Lower leg skin (tissue), 4 donors: ENCODE data around the gene DTHD1. TPM values are rescaled to one million over a fixed set of nuclear protein-coding genes. Genes with fewer than 3 reads are reported as not detected.

ENCODE experiments used
- DNase-seq, 2 donors: peaks; one replicate each; pipeline ENCODE4 v3.0.0-alpha.2; 2019; ENCODE audit warnings: low spot score in 2 of 2
- H3K4me3 ChIP-seq: fragments of 200-600 bp; sonication (generic); 2 replicates; pipeline ENCODE4 v1.5.1; 2017; ENCODE audit warnings: mild to moderate bottlenecking, low read depth; ENCODE audit not compliant: poor library complexity, severe bottlenecking
- POLR2A ChIP-seq, 2 donors: fragments of 450-650 bp; IDR thresholded peaks; one replicate each; pipeline ENCODE4 v1.6.1; 2016 to 2017; ENCODE audit warnings: antibody characterized with exemption in 2 of 2, mild to moderate bottlenecking in 1 of 2, moderate library complexity in 1 of 2
- WGBS, 2 donors: methylation state at CpG; one replicate each; pipeline ENCODE4 v1.1.5; 2018; 5-methylcytosine and 5-hydroxymethylcytosine counted together
- intact Hi-C: fragments of 100-400 bp; cut with DNase I; formaldehyde crosslinking; loops from one replicate; pipeline ENCODE4 v1.15.0; 2023; ENCODE audit warnings: low total_unique reads
- total RNA-seq, 4 donors: library from RNA; depleted of rRNA; stranded (reverse); fragments of >200 nt; gene quantifications; one replicate each; pipeline ENCODE4 v1.1.0, GENCODE V29; 2016
- TF ChIP-seq, protein P1 (sequence below), 3 donors: fragments of 450-650 bp; IDR thresholded peaks; one replicate each; pipeline ENCODE4 v1.5.1; 2016; ENCODE audit warnings: antibody characterized with exemption in 3 of 3, mild to moderate bottlenecking in 3 of 3, moderate library complexity in 2 of 3

DTHD1 gene
- total RNA-seq, 4 donors from 2014 or later: 0.16 TPM; not detected in 3

- 27 to 36% methylated on average over 2 of the region's 2 CpGs for WGBS, 2 donors
- intact Hi-C loops: no loop called here
- no peak for DNase-seq
- TF ChIP-seq POLR2A (IDR thresholded peaks at IDR 0.05): no peak
- TF ChIP-seq, protein P1, sequence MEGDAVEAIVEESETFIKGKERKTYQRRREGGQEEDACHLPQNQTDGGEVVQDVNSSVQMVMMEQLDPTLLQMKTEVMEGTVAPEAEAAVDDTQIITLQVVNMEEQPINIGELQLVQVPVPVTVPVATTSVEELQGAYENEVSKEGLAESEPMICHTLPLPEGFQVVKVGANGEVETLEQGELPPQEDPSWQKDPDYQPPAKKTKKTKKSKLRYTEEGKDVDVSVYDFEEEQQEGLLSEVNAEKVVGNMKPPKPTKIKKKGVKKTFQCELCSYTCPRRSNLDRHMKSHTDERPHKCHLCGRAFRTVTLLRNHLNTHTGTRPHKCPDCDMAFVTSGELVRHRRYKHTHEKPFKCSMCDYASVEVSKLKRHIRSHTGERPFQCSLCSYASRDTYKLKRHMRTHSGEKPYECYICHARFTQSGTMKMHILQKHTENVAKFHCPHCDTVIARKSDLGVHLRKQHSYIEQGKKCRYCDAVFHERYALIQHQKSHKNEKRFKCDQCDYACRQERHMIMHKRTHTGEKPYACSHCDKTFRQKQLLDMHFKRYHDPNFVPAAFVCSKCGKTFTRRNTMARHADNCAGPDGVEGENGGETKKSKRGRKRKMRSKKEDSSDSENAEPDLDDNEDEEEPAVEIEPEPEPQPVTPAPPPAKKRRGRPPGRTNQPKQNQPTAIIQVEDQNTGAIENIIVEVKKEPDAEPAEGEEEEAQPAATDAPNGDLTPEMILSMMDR (IDR thresholded peaks at IDR 0.05): no peak
- no peak overlapping the region for H3K4me3 ChIP-seq
Measured at GRCh38 chr4:36241771-36242170, 39.6 kb upstream of the DTHD1 start.

DNA sequence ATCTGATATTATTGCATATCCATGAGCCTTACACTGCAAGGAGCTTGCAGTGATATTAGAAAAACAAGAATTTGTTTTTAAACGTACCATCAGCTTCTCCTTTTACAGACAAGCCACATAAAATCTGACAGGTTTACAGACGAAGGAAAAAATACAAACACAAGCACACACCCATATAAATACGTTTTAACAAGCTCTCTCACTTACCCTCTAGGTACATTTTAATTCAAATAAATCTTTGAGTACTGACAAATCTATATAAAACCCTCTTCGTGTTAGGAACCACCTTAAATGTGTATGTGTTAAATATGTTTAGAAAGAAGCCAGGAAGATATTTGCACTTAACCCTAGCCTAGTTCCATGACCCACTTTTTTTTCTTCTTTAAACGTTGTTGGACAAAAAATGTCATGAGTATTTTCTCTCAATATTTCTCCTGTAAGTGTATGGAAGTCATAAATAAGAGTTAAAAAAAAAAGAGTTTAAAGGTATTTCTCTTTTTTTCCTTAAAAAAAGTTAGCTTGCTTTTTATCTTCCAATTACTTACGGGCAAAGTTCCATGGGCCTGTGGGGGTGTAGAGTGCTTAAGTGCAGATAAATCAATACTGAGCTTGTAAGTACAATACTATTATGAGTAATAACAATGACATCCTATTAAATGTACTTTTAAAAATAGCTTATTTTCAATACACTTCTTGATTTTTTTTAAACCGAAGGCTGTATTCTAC, 38.6 kb upstream of the DTHD1 start:
- TF ChIP-seq, protein P1 (IDR thresholded peaks at IDR 0.05): no peak
- no peak for TF ChIP-seq POLR2A (IDR thresholded peaks at IDR 0.05)
- no peak for DNase-seq
- no peak overlapping the region for H3K4me3 ChIP-seq
- intact Hi-C loops: no loop called here
- 29 to 33% methylated on average over 7 of the region's 7 CpGs for WGBS, 2 donors

DNA sequence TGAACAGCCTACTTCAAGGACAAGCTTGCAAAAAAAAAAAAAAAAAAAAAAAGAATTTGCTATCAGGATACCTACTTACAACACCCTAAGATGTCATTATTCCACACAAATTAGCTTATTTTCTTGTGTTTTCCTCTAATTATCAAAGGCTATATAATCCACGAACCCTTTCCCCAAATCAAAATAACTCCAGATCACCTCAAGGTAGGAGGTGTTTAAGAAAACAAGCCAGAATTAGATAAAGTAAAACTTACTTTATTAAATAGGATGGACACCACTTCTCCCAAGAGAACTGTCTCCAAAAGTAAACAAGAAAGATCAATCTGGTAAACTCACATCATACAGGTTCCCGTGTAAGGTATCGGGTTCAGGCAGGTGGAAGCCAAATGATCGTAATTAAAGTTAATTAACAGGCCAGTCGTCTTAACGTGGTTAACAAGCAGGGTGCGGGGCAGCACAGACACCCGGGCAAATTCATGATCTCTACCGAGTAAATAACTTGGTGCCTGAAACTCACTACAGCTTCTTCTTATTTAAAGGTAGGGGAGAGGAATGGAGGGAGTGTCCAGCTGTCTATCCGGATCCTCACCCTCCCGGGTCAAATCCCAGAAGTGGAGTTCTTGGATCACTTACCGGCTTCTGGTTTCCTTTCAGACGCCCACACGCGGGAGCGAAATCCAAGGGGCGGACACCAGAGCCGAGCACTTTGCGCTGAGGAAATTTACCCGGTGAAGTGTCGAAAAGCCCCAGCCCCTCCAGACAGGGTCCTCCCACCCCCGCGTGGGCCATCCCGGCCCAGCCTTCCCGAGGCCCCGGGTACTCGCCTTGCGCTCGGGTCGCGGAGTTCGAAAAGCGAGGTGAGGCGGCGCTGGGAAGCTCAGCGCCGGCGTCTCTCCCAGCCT, 37.8 kb upstream of the DTHD1 start:
- TF ChIP-seq, protein P1 (IDR thresholded peaks at IDR 0.05): no peak
- TF ChIP-seq POLR2A (IDR thresholded peaks at IDR 0.05): no peak
- peak in 1 of 2 donors; percentile 87 for DNase-seq
- WGBS, 2 donors: 2 to 5% methylated on average over 21 to 23 of the region's 38 CpGs
- intact Hi-C loops: no loop called here
- peak overlapping the region; percentile 31 for H3K4me3 ChIP-seq

GRCh38 chr4:36244257-36245082, 36.9 kb upstream of the DTHD1 start, which contains the start of gene ARAP2:
TSS of gene ARAP2 (minus strand) at chr4:36244514. CDS start at chr4:36229486, 15,028 bp downstream.
- peak within 1 kb of the TSS; percentile 31 for H3K4me3 ChIP-seq
- TF ChIP-seq, protein P1 (IDR thresholded peaks at IDR 0.05): no peak
- no peak for TF ChIP-seq POLR2A (IDR thresholded peaks at IDR 0.05)
- WGBS, 2 donors: 5 to 8% methylated on average over 9 to 16 of the region's 81 CpGs
- intact Hi-C loops: no loop called here
- peak; percentile 47 to 88 for DNase-seq

DNA sequence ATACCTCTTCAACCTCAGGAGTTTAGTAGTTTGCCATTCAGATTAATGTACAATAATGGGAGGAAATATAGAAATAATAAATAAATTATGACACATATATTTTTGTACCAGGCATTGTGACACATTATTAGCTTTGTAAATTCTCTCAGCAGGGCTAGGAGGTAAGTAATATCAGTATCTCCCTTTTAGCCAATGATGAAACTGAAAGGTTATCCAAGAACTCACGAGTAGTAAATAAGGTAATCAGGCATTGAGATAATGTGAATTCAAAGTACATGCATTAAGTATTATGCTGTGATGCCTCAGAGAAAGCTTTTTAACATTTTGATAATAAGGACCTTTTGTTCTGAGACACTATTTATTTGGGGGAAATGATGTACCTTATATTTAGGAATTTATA, 31.8 kb upstream of the DTHD1 start:
- no peak overlapping the region for H3K4me3 ChIP-seq
- 74 to 80% methylated on average over 1 of the region's 1 CpG for WGBS, 2 donors
- TF ChIP-seq, protein P1 (IDR thresholded peaks at IDR 0.05): no peak
- no peak for TF ChIP-seq POLR2A (IDR thresholded peaks at IDR 0.05)
- DNase-seq: no peak
- intact Hi-C loops: no loop called here
